ENCODE measurements around the gene FGGY. TPM values are rescaled to one million over a fixed set of nuclear protein-coding genes. Genes with fewer than 3 reads are reported as not detected.

Gene FGGY
- total RNA-seq, 1 experiment from 2014 or later: 14.6 TPM

DNA sequence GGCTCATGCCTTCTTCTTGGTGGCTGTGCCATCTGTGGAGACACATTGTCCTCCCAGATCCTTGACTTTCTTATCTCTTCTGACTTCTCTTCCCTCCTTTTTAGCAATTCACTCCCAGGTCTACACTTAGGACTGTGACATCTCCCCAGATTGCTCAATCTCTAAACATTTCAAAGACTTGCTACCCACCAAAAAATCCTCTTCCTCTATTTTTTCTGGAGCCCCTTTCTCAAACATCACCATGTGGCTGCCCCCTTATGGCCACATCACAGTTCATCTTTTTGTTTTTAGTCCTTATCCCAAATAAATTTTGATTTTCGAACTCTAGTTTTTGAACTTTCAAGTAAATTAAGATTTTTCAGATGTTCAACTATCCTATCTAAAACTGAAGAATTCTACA lies 369.2 kb downstream of the FGGY start:
- Mint-ChIP-seq H3K9me3 (peaks cover 0 to 3% of the 10 kb centered on the region in 2 experiments; a peak in 1 of 5 replicates), H3K4me3 (no peak overlapping the region), H3K36me3 (ENCODE audit: insufficient read depth in 1 of 3, low read depth in 3 of 3) (peaks cover 1 to 8% (median 4%) of the 10 kb centered on the region in 3 experiments; a peak in 4 of 7 replicates), H3K27me3 (ENCODE audit: low read depth) (no peaks in the 10 kb centered on the region), H3K27ac (no peak overlapping the region), H3K4me1 (peaks cover 42 to 50% of the 10 kb centered on the region in 2 experiments)
- H2BK120ac ChIP-seq (ENCODE audit: low read depth, low read length, poor library complexity, severe bottlenecking): no peak overlapping the region
- no peaks in the 10 kb centered on the region for H3K79me1 ChIP-seq (ENCODE audit: insufficient read depth, low read depth, low read length, poor library complexity, severe bottlenecking)
- no peak overlapping the region for H3T11ph ChIP-seq (ENCODE audit: low read length)
- no CpG with 5 or more reads among the region's 1 CpG for WGBS (ENCODE audit: extremely low coverage, insufficient read length, low lambda C conversion rate)
- H2BK12ac ChIP-seq (ENCODE audit: insufficient read length, low read depth, low read length): no peak overlapping the region
- H3K56ac ChIP-seq (ENCODE audit: insufficient read length, low read depth, low read length): no peak overlapping the region
- no peaks in the 10 kb centered on the region for H4K20me1 ChIP-seq (ENCODE audit: control insufficient read depth, insufficient read depth, insufficient read length)
- H3K14ac ChIP-seq (ENCODE audit: insufficient read depth, low read length): no peak overlapping the region
- no peak overlapping the region for H4K5ac ChIP-seq (ENCODE audit: insufficient read length, low read depth, low read length)
- H2BK5ac ChIP-seq (ENCODE audit: insufficient read length, low read length): no peak overlapping the region
- no peaks in the 10 kb centered on the region for H3K79me2 ChIP-seq (ENCODE audit: insufficient read depth, low read length)
- H3K4me2 ChIP-seq (ENCODE audit: insufficient read depth, insufficient read length, low read length): no peak overlapping the region
- no peak overlapping the region for H2BK20ac ChIP-seq (ENCODE audit: low read depth, low read length, poor library complexity, severe bottlenecking)
- H2AFZ ChIP-seq (ENCODE audit: low read length): no peak overlapping the region
- no peak for DNase-seq
- TF ChIP-seq, protein P1, sequence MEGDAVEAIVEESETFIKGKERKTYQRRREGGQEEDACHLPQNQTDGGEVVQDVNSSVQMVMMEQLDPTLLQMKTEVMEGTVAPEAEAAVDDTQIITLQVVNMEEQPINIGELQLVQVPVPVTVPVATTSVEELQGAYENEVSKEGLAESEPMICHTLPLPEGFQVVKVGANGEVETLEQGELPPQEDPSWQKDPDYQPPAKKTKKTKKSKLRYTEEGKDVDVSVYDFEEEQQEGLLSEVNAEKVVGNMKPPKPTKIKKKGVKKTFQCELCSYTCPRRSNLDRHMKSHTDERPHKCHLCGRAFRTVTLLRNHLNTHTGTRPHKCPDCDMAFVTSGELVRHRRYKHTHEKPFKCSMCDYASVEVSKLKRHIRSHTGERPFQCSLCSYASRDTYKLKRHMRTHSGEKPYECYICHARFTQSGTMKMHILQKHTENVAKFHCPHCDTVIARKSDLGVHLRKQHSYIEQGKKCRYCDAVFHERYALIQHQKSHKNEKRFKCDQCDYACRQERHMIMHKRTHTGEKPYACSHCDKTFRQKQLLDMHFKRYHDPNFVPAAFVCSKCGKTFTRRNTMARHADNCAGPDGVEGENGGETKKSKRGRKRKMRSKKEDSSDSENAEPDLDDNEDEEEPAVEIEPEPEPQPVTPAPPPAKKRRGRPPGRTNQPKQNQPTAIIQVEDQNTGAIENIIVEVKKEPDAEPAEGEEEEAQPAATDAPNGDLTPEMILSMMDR (conservative IDR thresholded peaks at IDR 0.05): peak; percentile 27; the same call in 2 of the 3 replicates
- H4K8ac ChIP-seq (replicated peaks; ENCODE audit: insufficient read length, low read depth, low read length): no peak overlapping the region
- no peaks in the 10 kb centered on the region for H3K9me3 ChIP-seq (ENCODE audit: control insufficient read depth, low read depth, low read length)
- H3K9ac ChIP-seq (ENCODE audit: extremely low read depth, insufficient read length, low read length): no peak overlapping the region
- H3K4me1 ChIP-seq (ENCODE audit: insufficient read depth, low read length): peaks cover 6% of the 10 kb centered on the region; the same call in 1 of the 2 replicates
- no peak overlapping the region for H3K27ac ChIP-seq (ENCODE audit: insufficient read length, low read depth, low read length)
- H3K4ac ChIP-seq (ENCODE audit: low read depth, low read length): no peak overlapping the region
- no peak overlapping the region for H3K18ac ChIP-seq (ENCODE audit: insufficient read length, low read depth, low read length)
- H3K23me2 ChIP-seq (ENCODE audit: insufficient read length, low read depth, low read length, poor library complexity, severe bottlenecking): no peaks in the 10 kb centered on the region
- no peak overlapping the region for H2AK5ac ChIP-seq (ENCODE audit: insufficient read length, low read length)
- H3K23ac ChIP-seq (ENCODE audit: insufficient read length, low read depth, low read length): no peak overlapping the region
- H2BK15ac ChIP-seq (ENCODE audit: low read depth, low read length): no peak overlapping the region
- H3K27me3 ChIP-seq (ENCODE audit: insufficient read depth, low read length): no peaks in the 10 kb centered on the region
- no peak overlapping the region for H4K91ac ChIP-seq (ENCODE audit: insufficient read length, low read depth, low read length)
